SK-N-SH (cell line): Measurements from ENCODE around the gene TAS2R16. TPM values are rescaled to one million over a fixed set of nuclear protein-coding genes. Genes with fewer than 3 reads are reported as not detected.

Source experiments
- CTCF ChIA-PET: fragments of 300-600, 350-600 bp; formaldehyde crosslinking; extraction: SDS; loops from one replicate; lab custom pipeline; 2021; lab: Yijun Ruan, JAX
- POLR2A ChIA-PET: fragments of 350-600 bp; sonication (Branson Sonifier 250); formaldehyde crosslinking; extraction: SDS; loops from one replicate; lab custom pipeline; 2020; ENCODE audit warnings: antibody characterized with exemption, inconsistent platforms; lab: Yijun Ruan, JAX
- DNase-seq: peaks from one replicate; pipeline ENCODE4 v3.0.0; 2012
- H2AFZ ChIP-seq: fragments of 200-600 bp; sonication (generic); 2 replicates; pipeline ENCODE4 v1.8.1; 2016; ENCODE audit warnings: antibody characterized with exemption, mild to moderate bottlenecking, low read depth
- H3F3A ChIP-seq: fragments of 200-600 bp; sonication (generic); replicated peaks from 2 replicates; pipeline ENCODE3; 2016; ENCODE audit warnings: antibody characterized with exemption, mild to moderate bottlenecking; ENCODE audit not compliant: insufficient read depth
- H3K27ac ChIP-seq, 2 experiments: fragments of 200-500 bp in 1 of 2; fragments of 200-600 bp in 1 of 2; sonication (Bioruptor generic) in 1 of 2; sonication (generic), shearing (Covaris generic) in 1 of 2; 2 replicates each; pipeline versions ENCODE4 v1.5.1 to v1.6.1; 2014 to 2016; ENCODE audit warnings: low read depth in 2 of 2, inconsistent platforms in 1 of 2, low read length in 1 of 2, mild to moderate bottlenecking in 1 of 2, mixed read lengths in 1 of 2
- H3K27me3 ChIP-seq: fragments of 200-600 bp; sonication (generic), shearing (Covaris generic); 2 replicates; pipeline ENCODE4 v1.6.1; 2016; ENCODE audit warnings: mixed run types; ENCODE audit not compliant: insufficient read depth
- H3K36me3 ChIP-seq, 2 experiments: fragments of 200-500 bp in 1 of 2; fragments of 200-600 bp in 1 of 2; sonication (Bioruptor generic) in 1 of 2; sonication (generic) in 1 of 2; replicated peaks in 1 of 2; 2 replicates each; pipeline versions ENCODE3 to v1.5.1; 2014 to 2016; ENCODE audit warnings: low read length in 1 of 2, mild to moderate bottlenecking in 1 of 2; ENCODE audit not compliant: insufficient read depth in 2 of 2, control insufficient read depth in 1 of 2
- H3K4me1 ChIP-seq, 2 experiments: fragments of 200-500 bp in 1 of 2; fragments of 200-600 bp in 1 of 2; sonication (Bioruptor generic) in 1 of 2; sonication (generic), shearing (Covaris generic) in 1 of 2; 2 replicates each; pipeline versions ENCODE4 v1.5.1 to v1.6.1; 2014 to 2016; ENCODE audit warnings: low read depth in 1 of 2, low read length in 1 of 2, mixed run types in 1 of 2; ENCODE audit not compliant: insufficient read depth in 2 of 2, control insufficient read depth in 1 of 2
- H3K4me2 ChIP-seq: fragments of 200-600 bp; sonication (generic), shearing (Covaris generic); 2 replicates; pipeline ENCODE4 v1.6.1; 2017; ENCODE audit warnings: mixed run types
- H3K4me3 ChIP-seq, 2 experiments: fragments of 200-500 bp in 1 of 2; fragments of 200-600 bp in 1 of 2; sonication (Bioruptor generic) in 1 of 2; sonication (generic), shearing (Covaris generic) in 1 of 2; 2 replicates each; pipeline versions ENCODE4 v1.5.1 to v1.8.1; 2014 to 2016; ENCODE audit warnings: low read depth in 2 of 2, inconsistent platforms in 1 of 2, low read length in 1 of 2, mild to moderate bottlenecking in 1 of 2, mixed read lengths in 1 of 2, moderate library complexity in 1 of 2
- H3K79me2 ChIP-seq: fragments of 200-600 bp; sonication (generic); 2 replicates; pipeline ENCODE4 v1.8.1; 2017; ENCODE audit warnings: mild to moderate bottlenecking; ENCODE audit not compliant: insufficient read depth
- H3K9ac ChIP-seq: fragments of 200-600 bp; sonication (generic); 2 replicates; pipeline ENCODE4 v1.6.1; 2017; ENCODE audit warnings: mixed run types
- H3K9me2 ChIP-seq: fragments of 200-600 bp; sonication (generic); 2 replicates; pipeline ENCODE4 v1.6.1; 2017; ENCODE audit warnings: mixed run types
- H3K9me3 ChIP-seq: fragments of 200-600 bp; sonication (generic); 2 replicates; pipeline ENCODE4 v1.6.1; 2017; ENCODE audit warnings: mixed run types, mild to moderate bottlenecking, moderate library complexity
- H4K20me1 ChIP-seq: fragments of 200-600 bp; sonication (generic); 2 replicates; pipeline ENCODE4 v1.6.1; 2017; ENCODE audit warnings: mild to moderate bottlenecking, mixed run types; ENCODE audit not compliant: insufficient read depth
- CTCF ChIP-seq: fragments of 200-600 bp; sonication (generic); IDR thresholded peaks from 2 replicates; pipeline ENCODE4 v1.6.1; 2017; ENCODE audit warnings: antibody characterized with exemption, mild to moderate bottlenecking, moderate library complexity
- EP300 ChIP-seq, 2 experiments: IDR thresholded peaks; 2 replicates each; pipeline versions ENCODE4 v1.4.0 to v1.6.1; 2012; ENCODE audit warnings: borderline replicate concordance in 1 of 2, low read depth in 1 of 2, low read length in 1 of 2
- EZH2phosphoT487 ChIP-seq: fragments of 200-600 bp; sonication (generic); IDR thresholded peaks from 2 replicates; pipeline ENCODE4 v1.6.1; 2017; ENCODE audit warnings: low read depth, mixed run types, mild to moderate bottlenecking, antibody characterized with exemption, moderate library complexity, borderline replicate concordance
- FOSL2 ChIP-seq: IDR thresholded peaks from 2 replicates; pipeline ENCODE4 v1.4.0; 2012; ENCODE audit warnings: low read depth, mild to moderate bottlenecking, moderate library complexity, borderline replicate concordance
- FOXJ3 ChIP-seq: sonication (generic); formaldehyde crosslinking; IDR thresholded peaks from 2 replicates; pipeline ENCODE4 v1.5.1; 2020; ENCODE audit warnings: mild to moderate bottlenecking, missing genetic modification reagents
- GABPA ChIP-seq: IDR thresholded peaks from 2 replicates; pipeline ENCODE4 v1.4.0; 2012; ENCODE audit warnings: low read depth, mild to moderate bottlenecking
- IRF3 ChIP-seq: fragments of 150-350 bp; IDR thresholded peaks from 2 replicates; pipeline ENCODE4 v1.6.1; 2016; ENCODE audit warnings: mild to moderate bottlenecking, low read depth, low read length
- MAX ChIP-seq: IDR thresholded peaks from 2 replicates; pipeline ENCODE4 v1.4.0; 2012; ENCODE audit warnings: low read depth
- MEF2A ChIP-seq: IDR thresholded peaks from 2 replicates; pipeline ENCODE4 v1.4.0; 2012; ENCODE audit warnings: low read depth, borderline replicate concordance
- MXI1 ChIP-seq: IDR thresholded peaks from 2 replicates; pipeline ENCODE4 v1.6.1; 2012; ENCODE audit warnings: mild to moderate bottlenecking, low read depth, low read length, improper control_type of control experiment
- REST ChIP-seq: IDR thresholded peaks from 2 replicates; pipeline ENCODE4 v1.6.1; 2012; ENCODE audit warnings: mild to moderate bottlenecking, low read depth, low read length, moderate library complexity
- RFX5 ChIP-seq: IDR thresholded peaks from 2 replicates; pipeline ENCODE4 v1.6.1; 2012; ENCODE audit warnings: mild to moderate bottlenecking, improper control_type of control experiment, low read length
- RXRA ChIP-seq: IDR thresholded peaks from 2 replicates; pipeline ENCODE4 v1.4.0; 2012; ENCODE audit warnings: low read depth, mild to moderate bottlenecking, borderline replicate concordance
- SIN3A ChIP-seq: IDR thresholded peaks from 2 replicates; pipeline ENCODE4 v1.6.1; 2012; ENCODE audit warnings: low read depth, mild to moderate bottlenecking, low read length, moderate library complexity, borderline replicate concordance
- SMC3 ChIP-seq: IDR thresholded peaks from 2 replicates; pipeline ENCODE4 v1.6.1; 2012; ENCODE audit warnings: low read depth, low read length, improper control_type of control experiment
- TAF1 ChIP-seq: IDR thresholded peaks from 2 replicates; pipeline ENCODE4 v1.6.1; 2012; ENCODE audit warnings: low read depth, mild to moderate bottlenecking, low read length, moderate library complexity, borderline replicate concordance
- TCF12 ChIP-seq: IDR thresholded peaks from 2 replicates; pipeline ENCODE4 v1.4.0; 2012
- USF2 ChIP-seq: fragments of 150-350 bp; IDR thresholded peaks from 2 replicates; pipeline ENCODE4 v1.6.1; 2017; ENCODE audit warnings: antibody characterized with exemption, low read length, low read depth, borderline replicate concordance
- ZBTB33 ChIP-seq: IDR thresholded peaks from 2 replicates; pipeline ENCODE4 v1.4.0; 2012; ENCODE audit warnings: low read depth, borderline replicate concordance
- polyA plus RNA-seq, 3 experiments: library from polyadenylated mRNA; depleted of rRNA; stranded (reverse); fragments of >200 nt; gene quantifications; 2 replicates each; pipeline ENCODE4 v1.2.3, GENCODE V29; 2012

TAS2R16 gene
- polyA plus RNA-seq, 1 of the 3 experiments (the other 2 are of a cell fraction) = not detected

GRCh38 chr7:123023126-123023525 lies 27.6 kb upstream of the TAS2R16 start:
- peaks cover 15% of the 10 kb centered on the region for H3F3A ChIP-seq
- peaks cover 0 to 12% of the 10 kb centered on the region in 2 experiments; a peak in 1 of 4 replicates for H3K4me1 ChIP-seq
- no peak overlapping the region for H3K4me3 ChIP-seq
- CTCF ChIA-PET = no interaction called here
- TF ChIP-seq MAX (no peak), GABPA (no peak), REST (no peak), ZBTB33 (no peak), TCF12 (no peak), TAF1 (no peak), USF2 (no peak), EP300 (IDR thresholded peaks at IDR 0.05; ENCODE audit: borderline replicate concordance in 1 of 2, low read depth in 1 of 2, low read length in 1 of 2) (no peak), SIN3A (no peak), IRF3 (no peak), EZH2phosphoT487 (no peak), CTCF (no peak), FOSL2 (no peak), RXRA (no peak), SMC3 (no peak), MEF2A (no peak), FOXJ3 (CRISPR knock-in tag) (no peak), MXI1 (no peak), RFX5 (no peak)
- no peaks in the 10 kb centered on the region for H3K36me3 ChIP-seq
- H3K27ac ChIP-seq = no peak overlapping the region
- H3K9ac ChIP-seq = no peak overlapping the region
- no peaks in the 10 kb centered on the region for H3K9me2 ChIP-seq
- H3K4me2 ChIP-seq = no peak overlapping the region
- H3K9me3 ChIP-seq = no peaks in the 10 kb centered on the region
- H3K79me2 ChIP-seq = no peaks in the 10 kb centered on the region
- no peak overlapping the region for H2AFZ ChIP-seq
- H3K27me3 ChIP-seq = no peaks in the 10 kb centered on the region
- POLR2A ChIA-PET = no interaction called here
- DNase-seq = no peak
- no peaks in the 10 kb centered on the region for H4K20me1 ChIP-seq
